Astrocyte (in vitro differentiated cells and primary cell): ENCODE results near the gene STARD13. TPM values are rescaled to one million over a fixed set of nuclear protein-coding genes. Genes with fewer than 3 reads are reported as not detected.

Experiments used
- DNase-seq: peaks from one replicate; pipeline ENCODE4 v3.0.0-alpha.2; 2010; ENCODE audit warnings: low read depth
- FAIRE-seq: peaks from 2 replicates; lab custom pipeline; 2011; peaks lifted over from hg19 to GRCh38; lab: Jason Lieb, UNC
- H2AFZ ChIP-seq: 2 replicates; pipeline ENCODE4 v1.6.0; 2012; ENCODE audit warnings: low read depth, low read length, inconsistent platforms
- H3K27ac ChIP-seq: 2 replicates; pipeline ENCODE4 v1.5.1; 2011; ENCODE audit warnings: low read depth, low read length, inconsistent platforms
- H3K27me3 ChIP-seq: 2 replicates; pipeline ENCODE4 v1.6.0; 2011; ENCODE audit warnings: low read length, inconsistent platforms; ENCODE audit not compliant: insufficient read depth
- H3K36me3 ChIP-seq: 2 replicates; pipeline ENCODE4 v1.5.1; 2011; ENCODE audit warnings: low read length, inconsistent platforms; ENCODE audit not compliant: insufficient read depth
- H3K4me1 ChIP-seq: 2 replicates; pipeline ENCODE4 v1.5.1; 2011; ENCODE audit warnings: low read length, inconsistent platforms; ENCODE audit not compliant: insufficient read depth
- H3K4me2 ChIP-seq: 2 replicates; pipeline ENCODE4 v1.6.0; 2012; ENCODE audit warnings: low read length, inconsistent platforms
- H3K4me3 ChIP-seq: 2 replicates; pipeline ENCODE4 v1.5.1; 2011; ENCODE audit warnings: low read depth, mild to moderate bottlenecking, low read length, inconsistent platforms; ENCODE audit not compliant: insufficient read depth
- H3K79me2 ChIP-seq: 2 replicates; pipeline ENCODE4 v1.6.0; 2012; ENCODE audit warnings: mild to moderate bottlenecking, low read length, inconsistent platforms; ENCODE audit not compliant: insufficient read depth
- H3K9ac ChIP-seq: 2 replicates; pipeline ENCODE4 v1.6.0; 2012; ENCODE audit warnings: mild to moderate bottlenecking, low read length, inconsistent platforms
- H3K9me3 ChIP-seq: 2 replicates; pipeline ENCODE4 v1.5.1; 2012; ENCODE audit warnings: low read depth, mild to moderate bottlenecking, low read length, inconsistent platforms; ENCODE audit not compliant: insufficient read depth
- H4K20me1 ChIP-seq: 2 replicates; pipeline ENCODE4 v1.6.0; 2012; ENCODE audit warnings: low read length, inconsistent platforms; ENCODE audit not compliant: insufficient read depth
- H3K27ac Mint-ChIP-seq: one replicate; pipeline ENCODE4 v1.8.0; 2021; ENCODE audit warnings: mild to moderate bottlenecking, mixed read lengths; ENCODE audit not compliant: unreplicated experiment
- H3K27me3 Mint-ChIP-seq: one replicate; pipeline ENCODE4 v1.8.0; 2021; ENCODE audit warnings: low read depth, mixed read lengths; ENCODE audit not compliant: unreplicated experiment
- H3K36me3 Mint-ChIP-seq: one replicate; pipeline ENCODE4 v1.8.0; 2021; ENCODE audit warnings: low read depth, mixed read lengths; ENCODE audit not compliant: unreplicated experiment
- H3K4me1 Mint-ChIP-seq: one replicate; pipeline ENCODE4 v1.8.0; 2021; ENCODE audit warnings: low read depth, mixed read lengths; ENCODE audit not compliant: unreplicated experiment
- H3K4me3 Mint-ChIP-seq: one replicate; pipeline ENCODE4 v1.8.0; 2021; ENCODE audit warnings: mild to moderate bottlenecking, moderate library complexity, mixed read lengths; ENCODE audit not compliant: unreplicated experiment
- H3K9me3 Mint-ChIP-seq: one replicate; pipeline ENCODE4 v1.8.0; 2021; ENCODE audit warnings: mild to moderate bottlenecking, mixed read lengths; ENCODE audit not compliant: unreplicated experiment
- CTCF ChIP-seq: IDR thresholded peaks from 2 replicates; pipeline ENCODE4 v1.5.1; 2011; ENCODE audit warnings: low read depth, mild to moderate bottlenecking, inconsistent platforms, low read length, moderate library complexity; ENCODE audit not compliant: insufficient read depth
- EZH2 ChIP-seq: IDR thresholded peaks from 2 replicates; pipeline ENCODE4 v1.6.1; 2012; ENCODE audit warnings: mild to moderate bottlenecking, low read length, inconsistent platforms; ENCODE audit not compliant: insufficient read depth
- total RNA-seq: library from RNA; stranded (reverse); gene quantifications from 2 replicates; pipeline ENCODE4 v1.2.1, GENCODE V29; 2021

STARD13 gene
- total RNA-seq, 1 donor from 2014 or later, result 30.1 TPM

- no peak overlapping the region for H3K27ac ChIP-seq
- Mint-ChIP-seq H3K27me3 (no peaks in the 10 kb centered on the region), H3K4me3 (no peak overlapping the region), H3K9me3 (peaks cover 2% of the 10 kb centered on the region), H3K4me1 (peaks cover 35% of the 10 kb centered on the region), H3K36me3 (peaks cover 19% of the 10 kb centered on the region), H3K27ac (no peak overlapping the region)
- no peak overlapping the region for H2AFZ ChIP-seq
- H3K4me3 ChIP-seq, result no peak overlapping the region
- H3K4me2 ChIP-seq, result no peak overlapping the region
- peaks cover 80% of the 10 kb centered on the region for H3K79me2 ChIP-seq
- H3K9ac ChIP-seq, result no peak overlapping the region
- peaks cover 3% of the 10 kb centered on the region for H3K36me3 ChIP-seq
- H3K4me1 ChIP-seq, result peaks cover 47% of the 10 kb centered on the region
- no peaks in the 10 kb centered on the region for H3K27me3 ChIP-seq
- no peaks in the 10 kb centered on the region for H3K9me3 ChIP-seq
- no peaks in the 10 kb centered on the region for H4K20me1 ChIP-seq
- FAIRE-seq, result no peak
- no peak for DNase-seq
- TF ChIP-seq EZH2, result no peak
- TF ChIP-seq CTCF, result no peak
Observed at GRCh38 chr13:33233547-33233946, 52.0 kb downstream of the STARD13 start.

- no peak overlapping the region for H3K4me3 Mint-ChIP-seq
- FAIRE-seq (no peak), DNase-seq (no peak)
- Histone ChIP-seq H3K36me3 (peaks cover 3% of the 10 kb centered on the region), H3K27me3 (no peaks in the 10 kb centered on the region), H3K4me3 (no peak overlapping the region), H3K4me1 (peaks cover 47% of the 10 kb centered on the region), H3K4me2 (no peak overlapping the region), H3K79me2 (peaks cover 80% of the 10 kb centered on the region), H3K9ac (no peak overlapping the region), H2AFZ (no peak overlapping the region), H3K9me3 (no peaks in the 10 kb centered on the region), H4K20me1 (no peaks in the 10 kb centered on the region), H3K27ac (no peak overlapping the region)
- peaks cover 38% of the 10 kb centered on the region for H3K4me1 Mint-ChIP-seq
- peaks cover 12% of the 10 kb centered on the region for H3K36me3 Mint-ChIP-seq
- H3K27ac Mint-ChIP-seq, result no peak overlapping the region
- peaks cover 2% of the 10 kb centered on the region for H3K9me3 Mint-ChIP-seq
- H3K27me3 Mint-ChIP-seq, result no peaks in the 10 kb centered on the region
- TF ChIP-seq CTCF (no peak), EZH2 (no peak)
Observed at GRCh38 chr13:33232883-33233282, 52.7 kb downstream of the STARD13 start.

GRCh38 chr13:33231339-33231738, 54.2 kb downstream of the STARD13 start:
- no peaks in the 10 kb centered on the region for H3K27me3 Mint-ChIP-seq

More at GRCh38 chr13:33231339-33231738, 54.2 kb downstream of the STARD13 start:
- H3K79me2 ChIP-seq, result peaks cover 86% of the 10 kb centered on the region
- no peak overlapping the region for H2AFZ ChIP-seq
- peaks cover 2% of the 10 kb centered on the region for H3K9me3 Mint-ChIP-seq
- peaks cover 3% of the 10 kb centered on the region for H3K36me3 ChIP-seq
- peaks cover 43% of the 10 kb centered on the region for H3K4me1 Mint-ChIP-seq
- H3K9me3 ChIP-seq, result no peaks in the 10 kb centered on the region
- H3K4me2 ChIP-seq, result no peak overlapping the region
- H3K4me3 ChIP-seq, result no peak overlapping the region
- TF ChIP-seq CTCF, result no peak
- TF ChIP-seq EZH2, result no peak
- H3K36me3 Mint-ChIP-seq, result peaks cover 7% of the 10 kb centered on the region
- DNase-seq, result no peak
- no peak for FAIRE-seq
- peak overlapping the region; percentile 92 for H3K27ac ChIP-seq
- no peaks in the 10 kb centered on the region for H3K27me3 ChIP-seq
- no peak overlapping the region for H3K27ac Mint-ChIP-seq
- no peak overlapping the region for H3K4me3 Mint-ChIP-seq
- H3K4me1 ChIP-seq, result peaks cover 51% of the 10 kb centered on the region
- no peaks in the 10 kb centered on the region for H4K20me1 ChIP-seq
- H3K9ac ChIP-seq, result peak overlapping the region; percentile 76
